ENCODE data around the gene PAQR6. TPM values are rescaled to one million over a fixed set of nuclear protein-coding genes. Genes with fewer than 3 reads are reported as not detected.

PAQR6 gene
- total RNA-seq, 1 donor from 2014 or later = 8.4 TPM

GRCh38 chr1:156241311-156241811 is 6.5 kb downstream of the PAQR6 start:
- peaks cover 13% of the 10 kb centered on the region for H3K36me3 Mint-ChIP-seq (ENCODE audit: low read depth, unreplicated experiment)
- no peak overlapping the region for H3K4me3 Mint-ChIP-seq (ENCODE audit: unreplicated experiment)
- H3K9me3 Mint-ChIP-seq (ENCODE audit: unreplicated experiment) = no peaks in the 10 kb centered on the region
- no peak overlapping the region for H3K27ac Mint-ChIP-seq (ENCODE audit: unreplicated experiment)
- H3K27me3 Mint-ChIP-seq (ENCODE audit: unreplicated experiment) = peaks cover 14% of the 10 kb centered on the region
- no peak for DNase-seq (ENCODE audit: low spot score)
- H3K4me1 Mint-ChIP-seq (ENCODE audit: unreplicated experiment) = peaks cover 7% of the 10 kb centered on the region
- TF ChIP-seq, protein P1, sequence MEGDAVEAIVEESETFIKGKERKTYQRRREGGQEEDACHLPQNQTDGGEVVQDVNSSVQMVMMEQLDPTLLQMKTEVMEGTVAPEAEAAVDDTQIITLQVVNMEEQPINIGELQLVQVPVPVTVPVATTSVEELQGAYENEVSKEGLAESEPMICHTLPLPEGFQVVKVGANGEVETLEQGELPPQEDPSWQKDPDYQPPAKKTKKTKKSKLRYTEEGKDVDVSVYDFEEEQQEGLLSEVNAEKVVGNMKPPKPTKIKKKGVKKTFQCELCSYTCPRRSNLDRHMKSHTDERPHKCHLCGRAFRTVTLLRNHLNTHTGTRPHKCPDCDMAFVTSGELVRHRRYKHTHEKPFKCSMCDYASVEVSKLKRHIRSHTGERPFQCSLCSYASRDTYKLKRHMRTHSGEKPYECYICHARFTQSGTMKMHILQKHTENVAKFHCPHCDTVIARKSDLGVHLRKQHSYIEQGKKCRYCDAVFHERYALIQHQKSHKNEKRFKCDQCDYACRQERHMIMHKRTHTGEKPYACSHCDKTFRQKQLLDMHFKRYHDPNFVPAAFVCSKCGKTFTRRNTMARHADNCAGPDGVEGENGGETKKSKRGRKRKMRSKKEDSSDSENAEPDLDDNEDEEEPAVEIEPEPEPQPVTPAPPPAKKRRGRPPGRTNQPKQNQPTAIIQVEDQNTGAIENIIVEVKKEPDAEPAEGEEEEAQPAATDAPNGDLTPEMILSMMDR (IDR thresholded peaks at IDR 0.05; ENCODE audit: unreplicated experiment) = no peak

GRCh38 chr1:156238248-156238647 is 9.6 kb downstream of the PAQR6 start:
- Mint-ChIP-seq H3K27me3 (ENCODE audit: unreplicated experiment) (peaks cover 10% of the 10 kb centered on the region), H3K9me3 (ENCODE audit: unreplicated experiment) (no peaks in the 10 kb centered on the region), H3K36me3 (ENCODE audit: low read depth, unreplicated experiment) (peaks cover 17% of the 10 kb centered on the region), H3K4me1 (ENCODE audit: unreplicated experiment) (peaks cover 3% of the 10 kb centered on the region), H3K4me3 (ENCODE audit: unreplicated experiment) (no peak overlapping the region), H3K27ac (ENCODE audit: unreplicated experiment) (no peak overlapping the region)
- no peak for DNase-seq (ENCODE audit: low spot score)
- TF ChIP-seq, protein P1 (IDR thresholded peaks at IDR 0.05; ENCODE audit: unreplicated experiment) = no peak

GRCh38 chr1:156236164-156236563 is 11.7 kb downstream of the PAQR6 start:
- H3K36me3 Mint-ChIP-seq (ENCODE audit: low read depth, unreplicated experiment) = peaks cover 17% of the 10 kb centered on the region
- peaks cover 10% of the 10 kb centered on the region for H3K27me3 Mint-ChIP-seq (ENCODE audit: unreplicated experiment)
- peaks cover 3% of the 10 kb centered on the region for H3K4me1 Mint-ChIP-seq (ENCODE audit: unreplicated experiment)
- no peak overlapping the region for H3K4me3 Mint-ChIP-seq (ENCODE audit: unreplicated experiment)
- no peak overlapping the region for H3K27ac Mint-ChIP-seq (ENCODE audit: unreplicated experiment)
- TF ChIP-seq, protein P1 (IDR thresholded peaks at IDR 0.05; ENCODE audit: unreplicated experiment) = no peak
- H3K9me3 Mint-ChIP-seq (ENCODE audit: unreplicated experiment) = no peaks in the 10 kb centered on the region
- no peak for DNase-seq (ENCODE audit: low spot score)

GRCh38 chr1:156233426-156234127 is 14.3 kb downstream of the PAQR6 start:
- TF ChIP-seq, protein P1 (IDR thresholded peaks at IDR 0.05; ENCODE audit: unreplicated experiment) = no peak
- peaks cover 3% of the 10 kb centered on the region for H3K4me1 Mint-ChIP-seq (ENCODE audit: unreplicated experiment)
- peak overlapping the region; percentile 79 for H3K27ac Mint-ChIP-seq (ENCODE audit: unreplicated experiment)
- no peak overlapping the region for H3K4me3 Mint-ChIP-seq (ENCODE audit: unreplicated experiment)
- peaks cover 19% of the 10 kb centered on the region for H3K36me3 Mint-ChIP-seq (ENCODE audit: low read depth, unreplicated experiment)
- DNase-seq (ENCODE audit: low spot score) = no peak
- H3K27me3 Mint-ChIP-seq (ENCODE audit: unreplicated experiment) = peaks cover 5% of the 10 kb centered on the region
- no peaks in the 10 kb centered on the region for H3K9me3 Mint-ChIP-seq (ENCODE audit: unreplicated experiment)

DNA sequence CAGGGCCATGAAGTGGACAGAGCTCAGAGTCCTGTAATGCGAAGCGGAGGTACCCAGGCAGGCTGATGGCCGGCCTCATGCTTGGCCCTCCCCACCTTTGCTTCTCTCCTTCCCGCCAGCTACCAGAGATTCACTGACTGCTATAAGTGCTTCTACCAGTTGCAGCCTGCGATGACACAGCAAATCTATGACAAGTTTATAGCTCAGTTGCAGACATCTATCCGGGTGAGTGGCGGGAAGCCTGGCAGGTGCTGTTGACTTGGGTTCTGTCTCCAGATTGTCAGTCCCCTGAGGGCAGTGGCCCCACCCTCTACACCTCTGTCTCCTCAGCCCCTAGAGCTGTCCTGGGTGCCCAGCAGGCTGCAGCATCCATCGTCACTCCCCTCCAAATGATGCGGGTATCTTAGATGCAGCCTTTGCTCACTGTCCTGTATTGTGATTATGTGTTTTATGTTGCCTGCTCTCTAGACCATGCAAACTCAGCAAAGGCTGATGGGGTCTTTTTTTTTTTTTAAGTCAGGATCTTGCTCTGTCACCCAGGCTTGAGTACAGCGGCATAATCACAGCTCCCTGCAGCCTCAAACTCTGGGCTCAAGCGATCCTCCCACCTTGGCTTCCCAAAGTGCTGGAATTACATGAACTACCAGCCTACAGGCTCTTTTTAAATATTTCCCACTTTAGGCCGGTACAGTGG is 15.5 kb downstream of the PAQR6 start:
- Mint-ChIP-seq H3K36me3 (ENCODE audit: low read depth, unreplicated experiment) (peaks cover 17% of the 10 kb centered on the region), H3K4me3 (ENCODE audit: unreplicated experiment) (no peak overlapping the region), H3K27me3 (ENCODE audit: unreplicated experiment) (peaks cover 5% of the 10 kb centered on the region), H3K4me1 (ENCODE audit: unreplicated experiment) (peaks cover 3% of the 10 kb centered on the region), H3K27ac (ENCODE audit: unreplicated experiment) (no peak overlapping the region), H3K9me3 (ENCODE audit: unreplicated experiment) (no peaks in the 10 kb centered on the region)
- TF ChIP-seq, protein P1 (IDR thresholded peaks at IDR 0.05; ENCODE audit: unreplicated experiment) = no peak
- DNase-seq (ENCODE audit: low spot score) = no peak
